ENCODE data around the gene PRR33.

The PRR33 gene

GRCh38 chr11:1916132-1916985 is 24.7 kb upstream of the PRR33 start:
- peak in 1 of 2 donors; percentile 13 for DNase-seq (ENCODE audit: low read depth in 2 of 2)

- no peak for DNase-seq (ENCODE audit: low read depth in 2 of 2)
Observed at GRCh38 chr11:1915795-1916131, 24.1 kb upstream of the PRR33 start.

DNA sequence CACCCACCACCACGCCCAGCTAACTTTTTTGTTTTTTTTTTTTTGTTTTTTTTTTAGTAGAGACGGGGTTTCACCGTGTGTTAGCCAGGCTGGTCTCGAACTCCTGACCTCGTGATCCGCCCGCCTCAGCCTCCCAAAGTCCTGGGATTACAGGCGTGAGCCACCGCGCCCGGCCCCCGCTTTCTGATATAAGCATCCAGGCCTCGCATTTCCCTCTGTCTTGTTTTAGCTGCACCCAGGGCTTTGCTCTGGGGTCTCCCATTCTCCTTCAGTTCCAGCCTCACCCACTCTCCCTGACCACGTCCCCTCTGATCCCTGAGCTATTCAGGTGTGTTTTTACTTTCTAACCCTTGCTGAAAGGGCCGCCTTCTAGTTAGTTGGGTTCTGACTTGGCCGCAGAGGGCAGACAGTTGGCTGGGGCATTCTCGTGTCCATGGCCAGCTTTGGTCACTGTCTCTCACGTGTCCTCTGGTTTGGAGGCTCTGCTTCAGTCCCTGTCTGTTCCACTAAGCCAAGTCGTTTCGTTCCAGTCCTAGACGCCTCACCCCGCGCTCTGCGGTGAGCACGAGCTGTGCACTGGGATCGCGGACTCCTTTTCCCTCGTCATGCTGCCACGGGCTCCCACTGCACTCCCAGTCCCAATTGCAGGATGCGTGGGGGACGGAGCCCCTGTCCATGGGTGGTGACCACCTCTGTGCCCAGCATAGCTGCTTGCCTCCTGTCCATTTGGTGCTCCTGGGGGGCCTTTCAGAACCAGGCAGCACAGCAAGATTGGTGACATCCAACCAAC is 21.8 kb upstream of the PRR33 start:
- no peak for DNase-seq (ENCODE audit: low read depth in 2 of 2)

DNA sequence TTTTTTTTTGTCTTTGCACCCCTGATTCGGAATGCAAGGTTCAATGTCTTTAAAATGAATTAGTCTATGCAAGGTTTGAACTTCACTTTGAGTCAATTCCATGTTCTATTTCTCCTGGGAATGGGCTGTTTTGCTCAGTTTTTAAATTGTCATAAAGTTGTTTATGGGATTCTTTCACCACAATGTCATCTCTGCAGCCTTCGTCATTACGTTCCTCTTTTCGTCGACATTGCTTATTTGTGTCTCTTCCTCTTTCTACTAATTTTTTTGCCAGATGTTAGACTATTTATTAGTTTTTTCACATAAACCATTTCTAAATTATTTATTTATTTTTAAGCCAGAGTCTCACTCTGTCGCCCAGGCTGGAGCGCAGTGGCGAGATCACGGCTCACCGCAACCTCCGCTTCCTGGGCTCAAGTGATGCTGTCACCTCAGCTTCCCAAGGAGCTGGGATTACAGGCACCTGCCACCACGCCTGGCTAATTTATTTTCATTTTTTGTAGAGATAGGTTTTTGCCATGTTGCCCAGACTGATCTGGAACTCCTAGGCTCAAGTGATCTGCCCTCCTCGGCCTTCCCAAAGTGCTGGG is 20.7 kb upstream of the PRR33 start:
- DNase-seq (ENCODE audit: low read depth in 2 of 2): no peak

- DNase-seq (ENCODE audit: low read depth in 2 of 2): no peak
Observed at GRCh38 chr11:1909524-1909923, 17.8 kb upstream of the PRR33 start.

DNA sequence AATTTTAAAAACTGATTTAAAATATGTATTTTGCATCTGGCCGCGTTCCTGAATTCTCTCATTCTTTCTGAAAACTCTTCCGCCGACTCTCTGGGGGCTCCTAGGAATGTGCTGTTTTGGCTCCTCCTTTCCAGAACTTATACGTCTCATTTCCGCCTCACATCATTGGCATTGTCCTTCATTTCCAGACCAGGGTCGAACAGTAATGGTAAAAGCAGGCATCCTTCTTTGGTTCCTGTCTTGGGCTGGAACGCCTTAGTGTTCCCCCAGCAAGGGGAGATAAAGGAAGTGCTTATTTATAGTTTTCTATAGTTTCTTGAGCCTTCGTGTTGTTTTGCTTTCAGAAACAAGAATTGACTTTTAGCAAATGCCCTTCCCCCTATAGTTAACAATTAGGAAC is 16.9 kb upstream of the PRR33 start:
- DNase-seq (ENCODE audit: low read depth in 2 of 2): no peak

DNA sequence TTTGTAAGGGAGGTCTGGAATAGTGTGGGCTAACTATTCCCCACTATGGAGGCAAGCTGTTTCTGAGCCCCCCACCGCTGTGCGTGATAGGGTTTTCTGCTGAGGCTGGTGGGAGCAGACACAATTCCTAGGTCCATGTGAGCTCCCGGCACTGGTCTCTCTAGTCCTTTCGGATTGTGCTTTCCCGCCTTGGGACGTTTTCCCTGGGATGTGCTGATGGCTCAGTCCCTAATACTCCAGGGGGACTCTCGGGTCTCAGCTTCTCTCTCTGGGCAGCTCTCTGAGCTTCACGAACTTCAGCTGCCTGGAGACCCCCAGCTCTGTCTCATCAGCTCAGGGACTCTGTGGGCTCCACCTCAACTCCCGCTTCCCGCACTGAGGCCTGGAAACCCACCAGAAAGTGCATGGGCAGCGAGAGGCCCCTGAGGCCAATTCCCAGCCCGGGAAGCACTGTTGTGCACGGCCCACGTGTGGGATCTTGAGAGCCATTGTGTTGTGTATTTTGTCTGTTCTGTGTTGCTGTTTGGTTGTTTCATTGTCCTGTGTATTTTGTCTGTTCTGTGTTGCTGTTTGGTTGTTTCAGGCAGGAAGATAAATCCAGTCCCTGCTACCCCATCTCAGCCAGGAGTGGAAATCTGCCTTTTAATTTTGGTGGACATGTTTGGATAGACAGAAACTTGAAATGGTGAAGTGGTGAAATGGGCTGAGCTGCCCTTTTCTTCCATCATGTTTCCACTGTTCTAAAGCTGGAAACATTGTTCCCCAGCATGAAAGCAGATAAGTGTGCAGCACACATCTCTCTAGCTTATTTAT is 15.1 kb upstream of the PRR33 start:
- DNase-seq (ENCODE audit: low read depth in 2 of 2): no peak

DNA sequence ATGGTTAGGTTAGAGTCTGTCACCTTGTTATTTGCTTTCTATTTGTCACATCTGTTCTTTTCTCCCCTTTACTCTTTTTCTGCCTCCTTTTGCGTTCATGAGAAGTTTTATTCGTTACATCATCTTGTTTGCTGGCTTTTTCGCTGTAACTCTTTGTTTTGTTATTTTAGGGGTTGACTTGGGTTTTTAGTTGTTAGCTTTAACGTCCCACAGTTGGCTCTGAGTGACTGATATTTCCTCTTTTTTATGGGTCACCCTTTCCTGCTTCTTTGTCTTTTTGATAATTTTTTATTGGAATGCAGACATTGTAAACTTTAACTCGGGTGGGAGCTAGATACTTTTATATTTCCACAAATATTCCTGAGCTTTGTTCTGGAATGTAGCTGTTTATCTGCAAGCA is 14.5 kb upstream of the PRR33 start:
- no peak for DNase-seq (ENCODE audit: low read depth in 2 of 2)

DNA sequence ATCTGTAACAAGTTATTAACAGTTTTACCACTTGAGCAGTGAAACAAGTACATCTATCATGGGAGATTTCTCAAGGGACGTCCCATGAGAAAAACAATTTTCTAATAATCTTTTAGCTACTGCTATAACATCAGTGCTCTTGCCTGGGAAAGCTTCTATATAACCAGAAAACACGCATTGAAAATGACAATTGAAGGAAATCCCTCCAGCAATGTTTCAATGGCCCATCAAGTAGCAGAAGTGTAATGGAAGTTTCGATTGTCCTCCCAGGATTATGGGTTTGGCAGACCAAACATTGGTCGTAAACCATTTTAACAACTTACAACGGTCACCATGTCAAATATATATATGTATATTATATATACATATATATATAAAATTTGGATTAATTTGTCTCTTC is 8.0 kb upstream of the PRR33 start:
- DNase-seq (ENCODE audit: low read depth in 2 of 2): no peak

DNA sequence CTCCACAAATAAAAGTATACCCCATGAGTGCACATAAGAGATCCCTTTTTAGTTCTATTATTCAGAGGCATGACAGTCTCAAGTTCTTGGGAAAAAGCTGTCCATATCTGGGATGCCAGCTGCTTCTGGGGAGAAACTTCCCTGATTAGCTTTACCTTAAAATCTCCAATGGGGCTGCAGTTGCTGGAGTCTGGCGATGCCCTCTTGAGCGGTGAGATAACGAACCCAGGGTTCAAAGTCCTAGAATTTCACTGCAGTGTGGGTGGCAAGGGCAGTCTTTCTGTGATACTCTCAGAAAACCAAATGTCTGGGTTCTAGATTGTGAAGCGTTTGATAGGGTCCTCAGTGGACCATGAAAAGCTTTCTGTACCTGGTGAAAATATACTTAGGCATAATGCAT is 7.4 kb upstream of the PRR33 start:
- no peak for DNase-seq (ENCODE audit: low read depth in 2 of 2)

DNA sequence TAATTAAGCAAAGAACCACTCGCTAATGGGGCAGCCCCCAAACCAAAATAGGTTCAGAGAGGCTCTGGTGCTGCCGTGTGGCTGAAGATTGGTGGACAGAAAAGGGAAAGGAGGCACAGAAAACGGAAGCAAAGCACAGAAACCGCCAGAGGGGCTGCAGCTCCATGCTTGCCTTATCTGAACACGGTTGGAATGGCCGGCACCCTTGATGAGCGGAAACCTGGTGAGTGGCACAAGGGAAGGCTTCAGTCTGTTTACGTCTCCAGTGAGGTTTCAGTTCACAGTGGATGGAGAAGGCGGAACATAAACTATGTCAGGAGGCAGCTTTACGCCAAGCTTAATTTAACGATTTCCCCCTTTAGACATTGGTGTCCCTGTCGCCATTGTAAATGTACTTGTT is 5.2 kb upstream of the PRR33 start:
- no peak for DNase-seq (ENCODE audit: low read depth in 2 of 2)

DNA sequence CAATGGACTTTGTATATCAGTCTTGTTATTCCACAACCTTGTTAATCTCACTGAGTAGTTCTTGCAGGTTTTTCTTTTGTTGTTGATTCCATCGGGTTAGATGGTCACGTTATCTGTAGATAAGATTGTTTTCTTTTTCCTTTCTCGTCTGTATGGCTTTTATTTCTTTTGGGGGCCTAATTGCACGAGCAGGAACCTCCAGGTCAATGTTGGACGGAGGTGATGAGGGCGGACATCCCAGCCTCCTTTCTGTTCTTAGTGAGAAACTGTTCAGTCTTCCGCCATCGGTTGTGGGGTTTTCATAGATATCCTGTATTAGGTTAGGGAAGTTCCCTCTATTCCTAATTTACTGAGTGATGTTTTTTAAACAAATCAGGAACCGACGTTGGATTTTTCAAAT is 4.8 kb upstream of the PRR33 start:
- DNase-seq (ENCODE audit: low read depth in 2 of 2): no peak

DNA sequence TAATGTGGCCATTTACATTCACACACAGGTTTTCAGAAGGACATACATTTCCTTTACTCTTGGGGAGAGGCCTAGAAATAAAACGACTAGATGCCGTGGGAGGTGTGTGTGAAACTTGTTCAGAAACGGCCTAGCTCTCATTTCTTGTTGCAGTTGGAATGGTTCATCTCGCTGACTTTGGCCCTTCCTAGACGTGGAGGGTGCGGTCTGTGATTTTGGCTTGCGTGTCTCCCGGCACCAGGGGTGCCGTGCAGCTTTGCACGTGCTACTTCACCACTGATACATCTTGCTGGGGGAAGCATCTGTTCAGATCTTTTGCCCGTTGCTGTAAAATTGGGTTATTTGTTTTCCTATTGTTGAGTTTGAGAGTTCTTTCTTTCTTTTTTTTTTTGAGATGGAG is 3.1 kb upstream of the PRR33 start:
- no peak for DNase-seq (ENCODE audit: low read depth in 2 of 2)

- DNase-seq (ENCODE audit: low read depth in 2 of 2): no peak
Observed at GRCh38 chr11:1893581-1894359, 2.1 kb upstream of the PRR33 start.

DNA sequence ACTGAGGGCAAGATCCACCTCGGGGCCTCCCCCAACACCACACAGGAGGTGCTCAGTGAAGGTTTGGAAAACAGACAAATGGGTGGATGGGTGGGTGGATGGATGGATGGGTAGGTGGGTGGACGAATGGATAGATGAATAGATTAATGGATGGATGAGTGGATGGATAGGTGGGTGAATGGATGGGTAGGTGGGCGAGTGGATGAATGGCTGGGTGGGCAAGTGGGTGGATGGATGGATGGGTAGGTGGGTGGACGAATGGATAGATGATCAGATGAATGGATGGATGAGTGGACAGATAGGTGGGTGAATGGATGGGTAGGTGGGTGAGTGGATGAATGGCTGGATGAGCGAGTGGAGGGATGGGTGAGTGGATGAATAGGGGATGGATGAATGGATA is 863 bp upstream of the PRR33 start:
- no peak for DNase-seq (ENCODE audit: low read depth in 2 of 2)

GRCh38 chr11:1892116-1892515 is 421 bp upstream of the PRR33 start:
- DNase-seq (ENCODE audit: low read depth in 2 of 2): no peak

GRCh38 chr11:1890856-1891830 is 552 bp downstream of the PRR33 start:
- DNase-seq (ENCODE audit: low read depth in 2 of 2): no peak

DNA sequence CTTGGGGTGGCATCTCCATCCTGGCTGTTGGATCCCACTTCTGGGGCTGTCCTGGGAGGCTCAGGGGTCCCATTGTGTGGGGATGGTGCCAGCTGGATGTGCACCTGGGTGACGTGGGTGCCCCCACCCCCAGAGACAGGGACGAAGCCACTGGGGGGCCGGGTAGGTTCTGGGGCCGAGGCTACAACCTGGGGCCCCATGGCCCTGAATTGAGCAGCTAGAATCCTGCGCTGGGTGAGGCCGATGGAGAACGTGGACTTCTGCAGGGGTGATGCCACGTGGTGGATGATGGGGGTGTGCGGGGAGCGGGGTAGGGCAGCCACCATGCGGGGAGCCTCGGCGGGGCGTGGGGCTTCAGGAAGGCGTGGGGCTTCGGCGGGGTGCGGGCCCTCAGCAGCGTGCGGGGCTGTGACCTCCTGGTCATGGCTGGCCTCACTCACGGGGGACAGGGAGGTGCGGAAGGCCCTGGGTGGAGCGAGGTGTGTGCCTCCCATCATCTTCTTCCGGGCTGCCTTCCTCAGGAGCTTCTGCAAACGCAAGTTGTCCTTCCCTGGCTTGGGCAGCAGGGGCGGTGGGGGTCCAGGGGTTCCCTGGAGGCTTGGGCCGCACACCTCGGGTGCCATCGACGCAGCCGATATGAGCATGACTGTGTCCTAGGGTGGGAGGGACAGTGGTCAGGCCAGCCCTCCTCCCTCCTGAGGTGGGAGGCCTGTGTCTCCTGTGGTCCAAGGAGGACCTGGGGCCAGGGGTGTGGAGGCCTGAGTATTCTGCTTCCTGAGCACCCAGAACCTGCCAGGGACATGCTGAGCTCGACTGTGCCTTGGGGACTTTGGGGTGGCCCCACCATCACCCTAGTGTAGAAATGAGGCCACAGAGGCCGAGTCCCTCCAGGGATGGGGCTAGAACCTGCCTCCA is 1.5 kb downstream of the PRR33 start:
- no peak for DNase-seq (ENCODE audit: low read depth in 2 of 2)
